Measurements from ENCODE around the gene SLC38A10. TPM values are rescaled to one million over a fixed set of nuclear protein-coding genes. Genes with fewer than 3 reads are reported as not detected.

SLC38A10 gene
- polyA plus RNA-seq, 1 donor from 2014 or later = 37.4 TPM

GRCh38 chr17:81238815-81239713, 56.0 kb downstream of the SLC38A10 start, which contains the start of the genes NDUFAF8 and TEPSIN:
Gene NDUFAF8 (plus strand): TSS chr17:81239318. CDS start chr17:81239364, 46 bp downstream.
Gene TEPSIN (minus strand): TSS chr17:81239055. CDS start chr17:81239033, 22 bp downstream.
- H3K27ac ChIP-seq (ENCODE audit: low read length) = peak within 1 kb of the TSS; percentile 57

DNA sequence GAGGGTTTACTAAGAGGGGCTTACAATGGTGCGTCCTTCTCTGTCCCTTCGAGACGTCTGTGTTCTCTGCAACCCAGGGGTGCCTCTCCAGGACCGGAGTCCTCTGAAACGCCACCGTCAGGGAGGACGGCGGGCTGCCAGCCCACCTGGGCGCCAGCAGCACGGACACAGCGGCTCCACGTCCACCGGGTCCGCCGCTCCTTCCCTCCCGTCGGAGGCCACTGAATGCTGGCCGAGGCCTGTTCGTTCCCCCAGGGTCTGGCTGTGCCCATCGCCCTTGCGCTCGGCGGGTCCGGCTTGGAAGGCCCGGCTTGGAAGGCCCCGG, 56.7 kb downstream of the SLC38A10 start:
- Histone ChIP-seq H3K9me2 (ENCODE audit: insufficient read depth, low read length) (no peaks in the 10 kb centered on the region), H3K36me3 (ENCODE audit: insufficient read depth, low read length) (no peaks in the 10 kb centered on the region), H2AFZ (ENCODE audit: low read depth, low read length) (peak overlapping the region; percentile 8), H3K4me2 (ENCODE audit: low read length) (peak overlapping the region; percentile 62), H3K27me3 (ENCODE audit: insufficient read depth, low read depth, low read length) (no peaks in the 10 kb centered on the region), H3K79me2 (replicated peaks; ENCODE audit: insufficient read depth, low read length) (peaks cover 19% of the 10 kb centered on the region), H3K27ac (ENCODE audit: low read length) (no peak overlapping the region), H3K9me3 (ENCODE audit: low read length) (no peaks in the 10 kb centered on the region), H3K9ac (ENCODE audit: low read length) (peak overlapping the region; percentile 71), H3K4me3 (ENCODE audit: low read length) (peak overlapping the region; percentile 99), H3F3A (ENCODE audit: insufficient read depth, low read length, poor library complexity, severe bottlenecking) (no peaks in the 10 kb centered on the region), H4K20me1 (ENCODE audit: insufficient read depth) (no peaks in the 10 kb centered on the region)
- TF ChIP-seq TAF1 (IDR thresholded peaks at IDR 0.05; ENCODE audit: low read depth) (no peak), RAD21 (conservative IDR thresholded peaks at IDR 0.05) (no peak), SMC3 (conservative IDR thresholded peaks at IDR 0.05; ENCODE audit: poor library complexity) (no peak), EZH2 (IDR thresholded peaks at IDR 0.05; ENCODE audit: borderline replicate concordance, insufficient read depth, low read length, poor library complexity, severe bottlenecking) (no peak), MXI1 (conservative IDR thresholded peaks at IDR 0.05; ENCODE audit: poor library complexity, severe bottlenecking) (no peak), POLR2AphosphoS5 (IDR thresholded peaks at IDR 0.05) (no peak)
- TF ChIP-seq, protein P1, sequence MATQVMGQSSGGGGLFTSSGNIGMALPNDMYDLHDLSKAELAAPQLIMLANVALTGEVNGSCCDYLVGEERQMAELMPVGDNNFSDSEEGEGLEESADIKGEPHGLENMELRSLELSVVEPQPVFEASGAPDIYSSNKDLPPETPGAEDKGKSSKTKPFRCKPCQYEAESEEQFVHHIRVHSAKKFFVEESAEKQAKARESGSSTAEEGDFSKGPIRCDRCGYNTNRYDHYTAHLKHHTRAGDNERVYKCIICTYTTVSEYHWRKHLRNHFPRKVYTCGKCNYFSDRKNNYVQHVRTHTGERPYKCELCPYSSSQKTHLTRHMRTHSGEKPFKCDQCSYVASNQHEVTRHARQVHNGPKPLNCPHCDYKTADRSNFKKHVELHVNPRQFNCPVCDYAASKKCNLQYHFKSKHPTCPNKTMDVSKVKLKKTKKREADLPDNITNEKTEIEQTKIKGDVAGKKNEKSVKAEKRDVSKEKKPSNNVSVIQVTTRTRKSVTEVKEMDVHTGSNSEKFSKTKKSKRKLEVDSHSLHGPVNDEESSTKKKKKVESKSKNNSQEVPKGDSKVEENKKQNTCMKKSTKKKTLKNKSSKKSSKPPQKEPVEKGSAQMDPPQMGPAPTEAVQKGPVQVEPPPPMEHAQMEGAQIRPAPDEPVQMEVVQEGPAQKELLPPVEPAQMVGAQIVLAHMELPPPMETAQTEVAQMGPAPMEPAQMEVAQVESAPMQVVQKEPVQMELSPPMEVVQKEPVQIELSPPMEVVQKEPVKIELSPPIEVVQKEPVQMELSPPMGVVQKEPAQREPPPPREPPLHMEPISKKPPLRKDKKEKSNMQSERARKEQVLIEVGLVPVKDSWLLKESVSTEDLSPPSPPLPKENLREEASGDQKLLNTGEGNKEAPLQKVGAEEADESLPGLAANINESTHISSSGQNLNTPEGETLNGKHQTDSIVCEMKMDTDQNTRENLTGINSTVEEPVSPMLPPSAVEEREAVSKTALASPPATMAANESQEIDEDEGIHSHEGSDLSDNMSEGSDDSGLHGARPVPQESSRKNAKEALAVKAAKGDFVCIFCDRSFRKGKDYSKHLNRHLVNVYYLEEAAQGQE (IDR thresholded peaks at IDR 0.05; ENCODE audit: borderline replicate concordance) = no peak
- TF ChIP-seq, protein P2, sequence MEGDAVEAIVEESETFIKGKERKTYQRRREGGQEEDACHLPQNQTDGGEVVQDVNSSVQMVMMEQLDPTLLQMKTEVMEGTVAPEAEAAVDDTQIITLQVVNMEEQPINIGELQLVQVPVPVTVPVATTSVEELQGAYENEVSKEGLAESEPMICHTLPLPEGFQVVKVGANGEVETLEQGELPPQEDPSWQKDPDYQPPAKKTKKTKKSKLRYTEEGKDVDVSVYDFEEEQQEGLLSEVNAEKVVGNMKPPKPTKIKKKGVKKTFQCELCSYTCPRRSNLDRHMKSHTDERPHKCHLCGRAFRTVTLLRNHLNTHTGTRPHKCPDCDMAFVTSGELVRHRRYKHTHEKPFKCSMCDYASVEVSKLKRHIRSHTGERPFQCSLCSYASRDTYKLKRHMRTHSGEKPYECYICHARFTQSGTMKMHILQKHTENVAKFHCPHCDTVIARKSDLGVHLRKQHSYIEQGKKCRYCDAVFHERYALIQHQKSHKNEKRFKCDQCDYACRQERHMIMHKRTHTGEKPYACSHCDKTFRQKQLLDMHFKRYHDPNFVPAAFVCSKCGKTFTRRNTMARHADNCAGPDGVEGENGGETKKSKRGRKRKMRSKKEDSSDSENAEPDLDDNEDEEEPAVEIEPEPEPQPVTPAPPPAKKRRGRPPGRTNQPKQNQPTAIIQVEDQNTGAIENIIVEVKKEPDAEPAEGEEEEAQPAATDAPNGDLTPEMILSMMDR (IDR thresholded peaks at IDR 0.05; ENCODE audit: poor library complexity, severe bottlenecking) = no peak

More at GRCh38 chr17:81238815-81239713, 56.0 kb downstream of the SLC38A10 start, which contains the start of the genes NDUFAF8 and TEPSIN:
- TF ChIP-seq RAD21 (conservative IDR thresholded peaks at IDR 0.05) = peak; percentile 14
- TF ChIP-seq, protein P1 (IDR thresholded peaks at IDR 0.05; ENCODE audit: borderline replicate concordance) = no peak
- TF ChIP-seq TAF1 (IDR thresholded peaks at IDR 0.05; ENCODE audit: low read depth) = no peak
- TF ChIP-seq SMC3 (conservative IDR thresholded peaks at IDR 0.05; ENCODE audit: poor library complexity) = no peak
- TF ChIP-seq, protein P2 (IDR thresholded peaks at IDR 0.05; ENCODE audit: poor library complexity, severe bottlenecking) = peak; percentile 53
- no peak for TF ChIP-seq EZH2 (IDR thresholded peaks at IDR 0.05; ENCODE audit: borderline replicate concordance, insufficient read depth, low read length, poor library complexity, severe bottlenecking)
- TF ChIP-seq EP300 (conservative IDR thresholded peaks at IDR 0.05; ENCODE audit: poor library complexity, severe bottlenecking) = peak; percentile 31
- peak; percentile 98 for TF ChIP-seq MXI1 (conservative IDR thresholded peaks at IDR 0.05; ENCODE audit: poor library complexity, severe bottlenecking)
- peak; percentile 71 for TF ChIP-seq POLR2AphosphoS5 (IDR thresholded peaks at IDR 0.05)
- H4K20me1 ChIP-seq (ENCODE audit: insufficient read depth) = no peaks in the 10 kb centered on the region
- H3K9me2 ChIP-seq (ENCODE audit: insufficient read depth, low read length) = no peaks in the 10 kb centered on the region
- no peaks in the 10 kb centered on the region for H3K36me3 ChIP-seq (ENCODE audit: insufficient read depth, low read length)
- peak within 1 kb of the TSS; percentile 68 for H3K4me2 ChIP-seq (ENCODE audit: low read length)
- H3F3A ChIP-seq (ENCODE audit: insufficient read depth, low read length, poor library complexity, severe bottlenecking) = no peaks in the 10 kb centered on the region
- peak within 1 kb of the TSS; percentile 75 for H3K9ac ChIP-seq (ENCODE audit: low read length)
- peaks cover 19% of the 10 kb centered on the region for H3K79me2 ChIP-seq (replicated peaks; ENCODE audit: insufficient read depth, low read length)
- H2AFZ ChIP-seq (ENCODE audit: low read depth, low read length) = peak within 1 kb of the TSS; percentile 8
- H3K27me3 ChIP-seq (ENCODE audit: insufficient read depth, low read depth, low read length) = no peaks in the 10 kb centered on the region
- no peaks in the 10 kb centered on the region for H3K9me3 ChIP-seq (ENCODE audit: low read length)
- peak within 1 kb of the TSS; percentile 99 for H3K4me3 ChIP-seq (ENCODE audit: low read length)
